HepG2 (cell line): ENCODE measurements around the gene CCDC148. TPM values are rescaled to one million over a fixed set of nuclear protein-coding genes. Genes with fewer than 3 reads are reported as not detected.
A peak's percentile ranks its signal among the peaks of the same experiment; 100 is the strongest.

Experiments
- ELF3 ChIP-seq: IDR thresholded peaks from 2 replicates; pipeline ENCODE4 v1.6.1; 2016; ENCODE audit warnings: missing genetic modification reagents, missing compliant biosample characterization
- PPARG ChIP-seq: conservative IDR thresholded peaks from 2 replicates; pipeline ENCODE4 v1.6.1; 2016; ENCODE audit warnings: missing biosample characterization, missing genetic modification reagents
- RARA ChIP-seq: IDR thresholded peaks from 2 replicates; pipeline ENCODE4 v1.6.1; 2016; ENCODE audit warnings: missing genetic modification reagents, missing compliant biosample characterization
- RCOR2 ChIP-seq: IDR thresholded peaks from 2 replicates; pipeline ENCODE4 v1.6.1; 2016; ENCODE audit warnings: missing biosample characterization, missing genetic modification reagents
- SAP130 ChIP-seq: IDR thresholded peaks from 2 replicates; pipeline ENCODE4 v1.6.1; 2016; ENCODE audit warnings: low read depth
- SOX5 ChIP-seq: IDR thresholded peaks from 2 replicates; pipeline ENCODE4 v1.6.1; 2016; ENCODE audit warnings: borderline replicate concordance
- STAG1 ChIP-seq: sonication (generic); formaldehyde crosslinking; IDR thresholded peaks from 2 replicates; pipeline ENCODE4 v1.4.0; 2020; ENCODE audit warnings: missing genetic modification reagents
- TBX2 ChIP-seq: sonication (generic); formaldehyde crosslinking; IDR thresholded peaks from 2 replicates; pipeline ENCODE4 v1.5.0; 2020; ENCODE audit warnings: missing genetic modification reagents, mild to moderate bottlenecking, borderline replicate concordance
- TEAD3 ChIP-seq: optimal IDR thresholded peaks from 2 replicates; pipeline ENCODE3; 2016; ENCODE audit warnings: borderline replicate concordance
- ZNF883 ChIP-seq: sonication (generic); formaldehyde crosslinking; IDR thresholded peaks from 2 replicates; pipeline ENCODE4 v1.5.1; 2020; ENCODE audit warnings: mild to moderate bottlenecking, missing genetic modification reagents; ENCODE audit errors: not compliant biosample characterization
- polyA plus RNA-seq, 8 experiments: library from polyadenylated mRNA; depleted of rRNA in 3 of 8; stranded (reverse) in 7 of 8; unstranded in 1 of 8; fragments of >200 nt; fragmentation: Illumina TruSeq in 4 of 8; extraction: Trizol in 4 of 8; gene quantifications; 2 replicates each; pipeline versions ENCODE4 v1.2.1 to v1.2.3, GENCODE V29; 2011 to 2016; ENCODE audit warnings: low read depth in 4 of 8, missing spikeins in 1 of 8, mixed read lengths in 1 of 8; ENCODE audit not compliant: insufficient read depth in 1 of 8
- total RNA-seq, 5 experiments: library from RNA; depleted of rRNA; stranded (reverse); fragments of >200 nt; fragmentation: Illumina TruSeq; extraction: Trizol; gene quantifications; 2 replicates each; pipeline ENCODE4 v1.2.3, GENCODE V29; 2016; ENCODE audit warnings: low read depth in 1 of 5
- TF ChIP-seq, protein P1 (sequence below), 2 experiments: fragments of 450-650 bp in 1 of 2; sonication (generic) in 1 of 2; formaldehyde crosslinking; IDR thresholded peaks; 2 replicates each; pipeline versions ENCODE4 v1.5.0 to v1.8.0; 2020 to 2022; ENCODE audit warnings: mild to moderate bottlenecking in 1 of 2, missing genetic modification reagents in 1 of 2
- TF ChIP-seq, protein P2 (sequence below): sonication (generic); formaldehyde crosslinking; IDR thresholded peaks from 2 replicates; pipeline ENCODE4 v1.4.0; 2020; ENCODE audit warnings: missing genetic modification reagents, low read depth, mild to moderate bottlenecking, borderline replicate concordance
- TF ChIP-seq, protein P3 (sequence below): IDR thresholded peaks from 2 replicates; pipeline ENCODE4 v1.4.0; 2020; ENCODE audit warnings: mild to moderate bottlenecking, missing genetic modification reagents
- TF ChIP-seq, protein P4 (sequence below): IDR thresholded peaks from 2 replicates; pipeline ENCODE4 v1.6.1; 2016; ENCODE audit warnings: low read depth

The CCDC148 gene
- total and polyA plus RNA-seq, 2 of the 13 experiments (the other 11 are each of a cell fraction or from before 2014, with no cell fraction given): 0.30 to 0.49 TPM

- TF ChIP-seq, protein P1, sequence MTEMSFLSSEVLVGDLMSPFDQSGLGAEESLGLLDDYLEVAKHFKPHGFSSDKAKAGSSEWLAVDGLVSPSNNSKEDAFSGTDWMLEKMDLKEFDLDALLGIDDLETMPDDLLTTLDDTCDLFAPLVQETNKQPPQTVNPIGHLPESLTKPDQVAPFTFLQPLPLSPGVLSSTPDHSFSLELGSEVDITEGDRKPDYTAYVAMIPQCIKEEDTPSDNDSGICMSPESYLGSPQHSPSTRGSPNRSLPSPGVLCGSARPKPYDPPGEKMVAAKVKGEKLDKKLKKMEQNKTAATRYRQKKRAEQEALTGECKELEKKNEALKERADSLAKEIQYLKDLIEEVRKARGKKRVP (CRISPR knock-in tag; IDR thresholded peaks at IDR 0.05): 0 out of 4 replicates have a peak, but pooled peaks of 1 of the 2 experiments have one; percentile 14
- peak; percentile 35; the same call in 1 of the 2 replicates for TF ChIP-seq TBX2 (CRISPR knock-in tag)
- TF ChIP-seq, protein P2, sequence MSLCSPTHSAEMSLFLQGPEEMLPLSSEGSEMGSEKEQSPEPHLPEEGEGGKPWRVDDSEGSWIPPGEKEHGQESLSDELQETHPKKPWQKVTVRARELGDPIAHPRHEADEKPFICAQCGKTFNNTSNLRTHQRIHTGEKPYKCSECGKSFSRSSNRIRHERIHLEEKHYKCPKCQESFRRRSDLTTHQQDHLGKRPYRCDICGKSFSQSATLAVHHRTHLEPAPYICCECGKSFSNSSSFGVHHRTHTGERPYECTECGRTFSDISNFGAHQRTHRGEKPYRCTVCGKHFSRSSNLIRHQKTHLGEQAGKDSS (CRISPR knock-in tag): no peak
- peak; percentile 64 for TF ChIP-seq SAP130 (CRISPR knock-in tag)
- TF ChIP-seq ZNF883: no peak
- TF ChIP-seq ELF3 (CRISPR knock-in tag): peak; percentile 32; the same call in 1 of the 2 replicates
- TF ChIP-seq, protein P3, sequence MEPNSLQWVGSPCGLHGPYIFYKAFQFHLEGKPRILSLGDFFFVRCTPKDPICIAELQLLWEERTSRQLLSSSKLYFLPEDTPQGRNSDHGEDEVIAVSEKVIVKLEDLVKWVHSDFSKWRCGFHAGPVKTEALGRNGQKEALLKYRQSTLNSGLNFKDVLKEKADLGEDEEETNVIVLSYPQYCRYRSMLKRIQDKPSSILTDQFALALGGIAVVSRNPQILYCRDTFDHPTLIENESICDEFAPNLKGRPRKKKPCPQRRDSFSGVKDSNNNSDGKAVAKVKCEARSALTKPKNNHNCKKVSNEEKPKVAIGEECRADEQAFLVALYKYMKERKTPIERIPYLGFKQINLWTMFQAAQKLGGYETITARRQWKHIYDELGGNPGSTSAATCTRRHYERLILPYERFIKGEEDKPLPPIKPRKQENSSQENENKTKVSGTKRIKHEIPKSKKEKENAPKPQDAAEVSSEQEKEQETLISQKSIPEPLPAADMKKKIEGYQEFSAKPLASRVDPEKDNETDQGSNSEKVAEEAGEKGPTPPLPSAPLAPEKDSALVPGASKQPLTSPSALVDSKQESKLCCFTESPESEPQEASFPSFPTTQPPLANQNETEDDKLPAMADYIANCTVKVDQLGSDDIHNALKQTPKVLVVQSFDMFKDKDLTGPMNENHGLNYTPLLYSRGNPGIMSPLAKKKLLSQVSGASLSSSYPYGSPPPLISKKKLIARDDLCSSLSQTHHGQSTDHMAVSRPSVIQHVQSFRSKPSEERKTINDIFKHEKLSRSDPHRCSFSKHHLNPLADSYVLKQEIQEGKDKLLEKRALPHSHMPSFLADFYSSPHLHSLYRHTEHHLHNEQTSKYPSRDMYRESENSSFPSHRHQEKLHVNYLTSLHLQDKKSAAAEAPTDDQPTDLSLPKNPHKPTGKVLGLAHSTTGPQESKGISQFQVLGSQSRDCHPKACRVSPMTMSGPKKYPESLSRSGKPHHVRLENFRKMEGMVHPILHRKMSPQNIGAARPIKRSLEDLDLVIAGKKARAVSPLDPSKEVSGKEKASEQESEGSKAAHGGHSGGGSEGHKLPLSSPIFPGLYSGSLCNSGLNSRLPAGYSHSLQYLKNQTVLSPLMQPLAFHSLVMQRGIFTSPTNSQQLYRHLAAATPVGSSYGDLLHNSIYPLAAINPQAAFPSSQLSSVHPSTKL: peak; percentile 81
- peak; percentile 47; the same call in 1 of the 2 replicates for TF ChIP-seq RARA (CRISPR knock-in tag)
- TF ChIP-seq SOX5 (CRISPR knock-in tag): peak; percentile 55; the same call in 1 of the 2 replicates
- TF ChIP-seq RCOR2 (CRISPR knock-in tag): 0 out of 2 replicates have a peak, but pooled peaks have one; percentile 12
- TF ChIP-seq, protein P4, sequence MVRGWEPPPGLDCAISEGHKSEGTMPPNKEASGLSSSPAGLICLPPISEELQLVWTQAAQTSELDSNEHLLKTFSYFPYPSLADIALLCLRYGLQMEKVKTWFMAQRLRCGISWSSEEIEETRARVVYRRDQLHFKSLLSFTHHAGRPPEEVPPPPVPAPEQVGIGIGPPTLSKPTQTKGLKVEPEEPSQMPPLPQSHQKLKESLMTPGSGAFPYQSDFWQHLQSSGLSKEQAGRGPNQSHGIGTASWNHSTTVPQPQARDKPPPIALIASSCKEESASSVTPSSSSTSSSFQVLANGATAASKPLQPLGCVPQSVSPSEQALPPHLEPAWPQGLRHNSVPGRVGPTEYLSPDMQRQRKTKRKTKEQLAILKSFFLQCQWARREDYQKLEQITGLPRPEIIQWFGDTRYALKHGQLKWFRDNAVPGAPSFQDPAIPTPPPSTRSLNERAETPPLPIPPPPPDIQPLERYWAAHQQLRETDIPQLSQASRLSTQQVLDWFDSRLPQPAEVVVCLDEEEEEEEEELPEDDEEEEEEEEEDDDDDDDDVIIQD (CRISPR knock-in tag): peak; percentile 78; the same call in 1 of the 2 replicates
- TF ChIP-seq STAG1 (CRISPR knock-in tag): no peak; the same call in 1 of the 2 replicates
- no peak for TF ChIP-seq PPARG (CRISPR knock-in tag)
- TF ChIP-seq TEAD3 (CRISPR knock-in tag): peak; percentile 30
Measured at GRCh38 chr2:158181171-158181570, 275.4 kb downstream of the CCDC148 start (continued).
